GM18505 (cell line): Measurements from ENCODE around the gene TCAP.

Experiments used
- ATAC-seq: cut with Tn5 transposase; IDR thresholded peaks from one replicate; pipeline ENCODE4 v1.9.1; 2021; ENCODE audit not compliant: unreplicated experiment
- POLR2A ChIP-seq: IDR thresholded peaks from 4 replicates; pipeline ENCODE4 v1.6.1; 2011; ENCODE audit warnings: borderline replicate concordance; ENCODE audit not compliant: insufficient read depth, insufficient read length; ENCODE audit errors: extremely low read depth

Gene TCAP

GRCh38 chr17:39662551-39663339, 2.4 kb upstream of the TCAP start:
- no peak for ATAC-seq
- TF ChIP-seq POLR2A: no peak

DNA sequence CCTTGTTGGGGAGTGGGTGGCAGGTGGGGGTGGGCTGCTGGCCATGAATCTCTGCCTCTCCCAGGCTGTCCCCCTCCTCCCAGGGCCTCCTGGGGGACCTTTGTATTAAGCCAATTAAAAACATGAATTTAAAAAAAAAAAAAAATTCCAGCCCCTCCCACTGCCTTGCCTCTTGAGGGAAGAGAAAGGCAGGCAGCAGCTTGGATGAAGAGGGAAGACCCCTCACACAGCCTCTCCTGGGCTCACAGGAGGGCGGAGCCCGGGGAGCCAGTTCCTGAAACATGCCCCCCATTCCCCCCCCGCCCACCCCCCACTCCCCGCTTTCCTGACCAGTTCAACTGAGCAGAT, 1.8 kb upstream of the TCAP start:
- no peak for ATAC-seq
- TF ChIP-seq POLR2A: no peak

DNA sequence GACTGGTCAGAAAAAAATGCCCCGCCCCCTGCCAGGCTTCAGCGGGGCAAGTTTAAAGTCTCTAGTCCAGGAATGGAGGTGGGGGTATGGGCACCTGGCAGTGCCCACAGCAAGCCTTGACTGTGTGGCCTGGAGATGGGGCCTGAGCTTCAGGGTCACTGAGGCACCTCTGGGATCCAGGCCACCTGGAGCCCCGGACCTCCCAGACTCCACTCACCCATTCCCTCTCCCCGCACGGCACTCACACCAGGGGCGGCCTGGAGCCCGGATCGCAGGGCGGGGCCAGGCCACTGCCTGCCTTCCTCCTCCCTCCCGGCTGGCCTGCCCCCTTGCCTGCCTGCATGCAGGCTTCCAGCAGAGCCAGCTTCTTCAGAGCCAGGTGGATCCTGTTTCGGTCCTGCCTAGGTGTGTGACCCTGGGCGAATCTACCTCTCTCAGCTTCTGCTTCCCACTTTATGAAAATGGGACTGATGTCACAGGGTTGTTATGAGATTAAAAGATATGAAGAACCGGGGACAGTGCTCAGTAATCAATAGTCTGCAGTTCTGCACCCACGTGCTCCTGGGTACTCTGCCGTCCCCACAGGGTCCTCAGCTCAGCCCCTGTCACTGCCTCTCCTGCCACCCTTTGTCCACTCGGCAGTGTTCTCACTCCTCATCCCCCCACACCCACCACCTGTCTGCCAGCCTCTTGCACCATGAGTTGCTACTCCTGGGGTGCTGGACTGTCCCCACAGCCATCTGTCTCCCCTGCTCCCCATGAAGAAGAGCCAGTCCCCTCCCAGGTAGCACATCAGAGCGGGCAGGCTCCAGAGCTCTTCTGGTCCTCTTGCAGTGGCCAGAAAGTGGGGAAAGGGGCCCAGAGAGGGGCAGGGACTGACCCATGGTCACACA, 1.2 kb upstream of the TCAP start:
- ATAC-seq: no peak
- TF ChIP-seq POLR2A: no peak

DNA sequence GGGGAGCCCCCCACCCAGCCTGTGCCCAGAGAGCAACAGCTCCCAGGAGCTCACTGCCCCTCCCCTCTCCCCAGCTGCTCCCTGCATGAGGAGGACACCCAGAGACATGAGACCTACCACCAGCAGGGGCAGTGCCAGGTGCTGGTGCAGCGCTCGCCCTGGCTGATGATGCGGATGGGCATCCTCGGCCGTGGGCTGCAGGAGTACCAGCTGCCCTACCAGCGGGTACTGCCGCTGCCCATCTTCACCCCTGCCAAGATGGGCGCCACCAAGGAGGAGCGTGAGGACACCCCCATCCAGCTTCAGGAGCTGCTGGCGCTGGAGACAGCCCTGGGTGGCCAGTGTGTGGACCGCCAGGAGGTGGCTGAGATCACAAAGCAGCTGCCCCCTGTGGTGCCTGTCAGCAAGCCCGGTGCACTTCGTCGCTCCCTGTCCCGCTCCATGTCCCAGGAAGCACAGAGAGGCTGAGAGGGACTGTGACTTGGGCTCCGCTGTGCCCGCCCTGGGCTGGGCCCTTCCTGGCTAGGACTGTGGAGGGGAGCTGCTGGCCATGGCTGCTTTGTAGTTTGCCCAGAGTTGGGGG, 584 bp downstream of the TCAP start:
- ATAC-seq: no peak
- TF ChIP-seq POLR2A: no peak

DNA sequence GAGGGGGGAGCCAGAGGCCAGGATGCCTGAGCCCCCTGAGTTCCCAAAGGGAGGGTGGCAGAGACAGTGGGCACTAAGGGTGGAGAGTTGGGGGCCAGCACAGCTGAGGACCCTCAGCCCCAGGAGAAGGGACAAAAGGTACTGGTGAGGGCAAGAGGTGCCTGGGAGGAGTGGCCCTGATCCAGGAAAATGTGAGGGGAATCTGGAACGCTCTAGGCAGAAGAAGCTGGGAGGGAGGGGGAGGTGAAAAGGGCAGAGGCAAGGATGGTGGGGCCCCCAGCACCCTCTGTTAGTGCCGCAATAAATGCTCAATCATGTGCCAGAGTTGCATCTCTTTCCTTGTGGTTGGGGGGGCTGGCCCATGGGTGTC, 1.1 kb downstream of the TCAP start:
- no peak for ATAC-seq
- no peak for TF ChIP-seq POLR2A

DNA sequence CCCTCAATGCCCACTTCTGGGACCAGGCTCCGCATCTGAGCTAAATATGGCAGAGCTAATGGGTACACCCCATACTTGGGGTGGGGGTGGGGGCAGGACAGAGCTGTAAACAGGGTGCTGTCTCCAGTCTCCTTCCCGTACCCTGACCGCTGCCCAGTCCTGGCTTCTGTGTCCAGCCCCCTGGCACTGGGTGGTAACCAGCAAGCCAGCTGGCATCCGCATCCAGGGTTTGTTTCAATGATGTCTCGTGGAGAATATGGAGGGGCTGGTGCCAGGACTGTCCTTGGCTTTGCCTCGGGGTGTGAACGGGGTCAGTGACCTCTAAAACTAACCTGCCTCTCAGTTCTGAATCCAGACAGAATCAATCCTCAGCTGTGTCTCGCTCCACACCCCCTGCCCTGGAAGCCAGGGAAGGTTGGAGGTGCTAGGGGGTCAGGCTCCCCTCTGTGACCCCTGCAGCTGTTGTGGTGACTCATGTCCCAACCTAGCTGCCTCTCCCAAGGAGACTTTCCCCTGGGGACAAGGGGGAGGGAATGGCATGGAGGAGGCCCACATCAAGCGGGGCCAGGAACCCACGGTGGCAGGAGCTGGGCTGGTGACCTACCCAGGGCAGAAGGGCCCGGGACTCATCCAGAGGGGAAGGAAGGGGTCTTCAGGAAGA, 1.6 kb downstream of the TCAP start:
- TF ChIP-seq POLR2A: no peak
- ATAC-seq: no peak

DNA sequence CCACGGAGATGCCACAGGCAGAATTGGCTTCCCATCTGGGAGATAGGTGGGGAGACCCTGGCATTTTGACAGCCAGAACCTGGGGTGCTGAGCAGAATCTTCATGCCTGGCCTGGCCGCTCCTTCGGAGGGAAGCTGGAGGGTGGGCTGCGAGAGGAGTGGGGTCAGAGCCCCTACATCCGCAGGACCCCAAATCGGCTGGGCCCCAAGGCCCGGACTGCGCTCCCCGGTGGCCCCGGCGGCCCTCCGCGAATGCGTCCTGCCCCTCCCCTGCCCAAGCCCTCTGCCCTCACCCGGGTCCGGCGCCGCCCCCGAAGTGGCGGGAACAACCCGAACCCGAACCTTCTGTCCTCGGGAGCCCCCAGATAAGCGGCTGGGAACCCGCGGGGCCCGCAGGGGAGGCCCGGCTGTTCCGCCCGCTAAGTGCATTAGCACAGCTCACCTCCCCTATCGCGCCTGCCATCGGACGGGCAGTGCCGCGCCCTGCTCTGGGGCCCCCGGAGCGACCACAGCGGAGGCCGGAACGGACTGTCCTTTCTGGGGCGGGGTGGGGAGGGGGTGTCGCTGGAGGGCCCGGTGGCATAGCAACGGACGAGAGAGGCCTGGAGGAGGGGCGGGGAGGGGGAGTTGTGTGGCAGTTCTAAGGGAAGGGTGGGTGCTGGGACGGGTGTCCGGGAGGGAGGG, 2.3 kb downstream of the TCAP start:
- no peak for ATAC-seq
- TF ChIP-seq POLR2A: no peak

DNA sequence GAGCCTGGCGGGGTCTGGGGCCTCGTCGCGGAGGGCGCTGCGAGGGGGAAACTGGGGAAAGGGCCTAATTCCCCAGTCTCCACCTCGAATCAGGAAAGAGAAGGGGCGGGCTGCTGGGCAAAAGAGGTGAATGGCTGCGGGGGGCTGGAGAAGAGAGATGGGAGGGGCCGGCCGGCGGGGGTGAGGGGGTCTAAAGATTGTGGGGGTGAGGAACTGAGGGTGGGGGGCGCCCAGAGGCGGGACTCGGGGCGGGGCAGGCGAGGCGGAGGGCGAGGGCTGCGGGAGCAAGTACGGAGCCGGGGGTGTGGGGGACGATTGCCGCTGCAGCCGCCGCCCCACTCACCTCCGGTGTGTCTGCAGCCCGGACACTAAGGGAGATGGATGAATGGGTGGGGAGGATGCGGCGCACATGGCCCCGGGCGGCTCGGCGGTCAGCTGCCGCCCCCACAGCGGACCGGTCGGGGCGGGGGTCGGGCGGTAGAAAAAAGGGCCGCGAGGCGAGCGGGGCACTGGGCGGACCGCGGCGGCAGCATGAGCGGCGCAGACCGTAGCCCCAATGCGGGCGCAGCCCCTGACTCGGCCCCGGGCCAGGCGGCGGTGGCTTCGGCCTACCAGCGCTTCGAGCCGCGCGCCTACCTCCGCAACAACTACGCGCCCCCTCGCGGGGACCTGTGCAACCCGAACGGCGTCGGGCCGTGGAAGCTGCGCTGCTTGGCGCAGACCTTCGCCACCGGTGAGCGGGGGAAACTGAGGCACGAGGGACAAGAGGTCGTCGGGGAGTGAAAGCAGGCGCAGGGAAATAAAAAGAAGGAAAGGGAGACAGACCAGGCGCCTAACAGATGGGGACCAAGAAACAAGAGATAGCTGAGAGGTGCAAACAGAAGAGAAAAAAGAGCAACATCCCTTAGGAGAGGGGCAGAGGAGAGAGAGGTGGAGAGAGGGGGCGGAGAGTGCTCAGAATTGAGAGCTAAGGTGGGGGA, 3.1 kb downstream of the TCAP start, which contains the start of gene PNMT:
Gene PNMT (plus strand): TSS at position 509 of the 980 bp plus-strand sequence. CDS start 23 bp downstream, at position 532.
- TF ChIP-seq POLR2A: no peak
- no peak for ATAC-seq

DNA sequence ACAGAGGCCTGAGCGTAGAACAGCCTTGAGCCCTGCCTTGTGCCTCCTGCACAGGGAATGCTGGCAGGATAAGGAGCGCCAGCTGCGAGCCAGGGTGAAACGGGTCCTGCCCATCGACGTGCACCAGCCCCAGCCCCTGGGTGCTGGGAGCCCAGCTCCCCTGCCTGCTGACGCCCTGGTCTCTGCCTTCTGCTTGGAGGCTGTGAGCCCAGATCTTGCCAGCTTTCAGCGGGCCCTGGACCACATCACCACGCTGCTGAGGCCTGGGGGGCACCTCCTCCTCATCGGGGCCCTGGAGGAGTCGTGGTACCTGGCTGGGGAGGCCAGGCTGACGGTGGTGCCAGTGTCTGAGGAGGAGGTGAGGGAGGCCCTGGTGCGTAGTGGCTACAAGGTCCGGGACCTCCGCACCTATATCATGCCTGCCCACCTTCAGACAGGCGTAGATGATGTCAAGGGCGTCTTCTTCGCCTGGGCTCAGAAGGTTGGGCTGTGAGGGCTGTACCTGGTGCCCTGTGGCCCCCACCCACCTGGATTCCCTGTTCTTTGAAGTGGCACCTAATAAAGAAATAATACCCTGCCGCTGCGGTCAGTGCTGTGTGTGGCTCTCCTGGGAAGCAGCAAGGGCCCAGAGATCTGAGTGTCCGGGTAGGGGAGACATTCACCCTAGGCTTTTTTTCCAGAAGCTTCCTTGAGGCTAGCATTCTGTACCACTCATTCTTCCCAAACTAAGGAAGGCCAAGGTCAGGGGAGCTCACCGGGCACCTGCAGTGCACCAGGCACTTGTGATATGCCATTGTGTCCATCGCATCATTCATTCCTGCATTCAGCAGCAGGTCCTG, 5.0 kb downstream of the TCAP start:
- TF ChIP-seq POLR2A: no peak
- ATAC-seq: no peak

DNA sequence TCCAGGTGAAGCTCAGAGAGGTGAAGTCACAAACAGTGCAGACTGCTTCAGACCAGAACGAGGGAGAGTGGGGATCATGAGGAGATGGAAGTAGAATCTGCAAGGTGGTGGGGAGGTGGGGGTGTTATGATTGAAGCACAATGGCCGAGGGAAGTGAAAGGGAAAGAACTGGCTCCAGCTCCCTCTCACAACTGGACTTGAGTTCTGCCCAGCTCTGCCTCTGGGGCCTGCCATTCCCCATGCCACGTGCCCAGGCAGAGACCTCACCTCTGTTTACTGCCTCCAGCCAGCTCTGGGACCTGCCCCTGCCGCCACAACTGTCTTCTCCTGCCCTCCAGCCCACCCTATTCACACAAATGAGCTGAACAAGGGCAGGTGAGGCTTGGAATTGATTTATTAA, 5.6 kb downstream of the TCAP start:
- no peak for TF ChIP-seq POLR2A
- no peak for ATAC-seq
